ENCODE results near the gene RGPD4.

Gene RGPD4

GRCh38 chr2:107931412-107931811 lies 104.7 kb downstream of the RGPD4 start:
- DNase-seq = no peak

- DNase-seq = no peak
Observed at GRCh38 chr2:107932488-107932887, 105.8 kb downstream of the RGPD4 start.

GRCh38 chr2:107932979-107933378 lies 106.3 kb downstream of the RGPD4 start:
- DNase-seq = no peak

GRCh38 chr2:107936433-107937359 lies 110.0 kb downstream of the RGPD4 start:
- peak; percentile 3 for DNase-seq
